H9 (cell line): ENCODE results near the gene FNIP1. TPM values are rescaled to one million over a fixed set of nuclear protein-coding genes. Genes with fewer than 3 reads are reported as not detected.

ENCODE experiments used
- DNase-seq: peaks from one replicate; pipeline ENCODE4 v3.0.0-alpha.2; 2017
- H2AFZ ChIP-seq: one replicate; pipeline ENCODE4 v1.6.1; 2013; ENCODE audit warnings: mild to moderate bottlenecking, low read length, control low read depth, moderate library complexity
- H2AK5ac ChIP-seq: 2 replicates; pipeline ENCODE4 v1.6.1; 2013; ENCODE audit warnings: low read length, control low read depth, mixed read lengths; ENCODE audit not compliant: insufficient read length
- H2BK120ac ChIP-seq: one replicate; pipeline ENCODE4 v1.6.1; 2013; ENCODE audit warnings: low read depth, mild to moderate bottlenecking, low read length, control low read depth, inconsistent platforms; ENCODE audit not compliant: poor library complexity, severe bottlenecking
- H2BK12ac ChIP-seq: 2 replicates; pipeline ENCODE4 v1.6.1; 2013; ENCODE audit warnings: low read length, control low read depth, mixed read lengths, low read depth; ENCODE audit not compliant: insufficient read length
- H2BK15ac ChIP-seq: 2 replicates; pipeline ENCODE4 v1.6.1; 2013; ENCODE audit warnings: low read depth, low read length, control low read depth
- H2BK20ac ChIP-seq: one replicate; pipeline ENCODE4 v1.6.1; 2013; ENCODE audit warnings: low read depth, mild to moderate bottlenecking, low read length, control low read depth, inconsistent platforms; ENCODE audit not compliant: poor library complexity, severe bottlenecking
- H2BK5ac ChIP-seq: 2 replicates; pipeline ENCODE4 v1.6.1; 2013; ENCODE audit warnings: low read length, control low read depth, mixed read lengths; ENCODE audit not compliant: insufficient read length
- H3K14ac ChIP-seq: 2 replicates; pipeline ENCODE4 v1.6.1; 2013; ENCODE audit warnings: low read length, control low read depth; ENCODE audit not compliant: insufficient read depth
- H3K18ac ChIP-seq: 2 replicates; pipeline ENCODE4 v1.6.1; 2013; ENCODE audit warnings: low read depth, mild to moderate bottlenecking, mixed read lengths, low read length, control low read depth; ENCODE audit not compliant: insufficient read length
- H3K23ac ChIP-seq: 2 replicates; pipeline ENCODE4 v1.6.1; 2013; ENCODE audit warnings: low read length, control low read depth, mixed read lengths, low read depth; ENCODE audit not compliant: insufficient read length
- H3K23me2 ChIP-seq: 2 replicates; pipeline ENCODE4 v1.6.1; 2013; ENCODE audit warnings: low read depth, mild to moderate bottlenecking, mixed read lengths, low read length, control low read depth; ENCODE audit not compliant: insufficient read length, poor library complexity, severe bottlenecking
- H3K27ac ChIP-seq: 2 replicates; pipeline ENCODE4 v1.5.1; 2013; ENCODE audit warnings: low read length, control low read depth, mixed read lengths, low read depth; ENCODE audit not compliant: insufficient read length
- H3K27me3 ChIP-seq: 2 replicates; pipeline ENCODE4 v1.6.1; 2013; ENCODE audit warnings: low read length, control low read depth, inconsistent platforms; ENCODE audit not compliant: insufficient read depth
- H3K4ac ChIP-seq: 2 replicates; pipeline ENCODE4 v1.6.1; 2013; ENCODE audit warnings: low read depth, mild to moderate bottlenecking, control low read depth, inconsistent platforms, low read length, moderate library complexity
- H3K4me1 ChIP-seq: 2 replicates; pipeline ENCODE4 v1.6.1; 2013; ENCODE audit warnings: low read length, control low read depth, inconsistent platforms; ENCODE audit not compliant: insufficient read depth
- H3K4me2 ChIP-seq: 2 replicates; pipeline ENCODE4 v1.6.1; 2013; ENCODE audit warnings: low read length, control low read depth, mixed read lengths; ENCODE audit not compliant: insufficient read length, insufficient read depth
- H3K56ac ChIP-seq: 2 replicates; pipeline ENCODE4 v1.6.1; 2013; ENCODE audit warnings: low read depth, mild to moderate bottlenecking, mixed read lengths, low read length, control low read depth; ENCODE audit not compliant: insufficient read length
- H3K79me1 ChIP-seq: 2 replicates; pipeline ENCODE4 v1.6.1; 2013; ENCODE audit warnings: low read depth, mild to moderate bottlenecking, moderate library complexity, low read length, control low read depth, inconsistent platforms; ENCODE audit not compliant: insufficient read depth, poor library complexity, severe bottlenecking
- H3K79me2 ChIP-seq: 2 replicates; pipeline ENCODE4 v1.6.1; 2013; ENCODE audit warnings: low read length, control low read depth, inconsistent platforms; ENCODE audit not compliant: insufficient read depth
- H3K9ac ChIP-seq: 2 replicates; pipeline ENCODE4 v1.6.1; 2013; ENCODE audit warnings: low read length, control low read depth, mixed read lengths; ENCODE audit not compliant: insufficient read length; ENCODE audit errors: extremely low read depth
- H3K9me3 ChIP-seq: one replicate; pipeline ENCODE4 v1.6.1; 2013; ENCODE audit warnings: low read depth, low read length, inconsistent platforms; ENCODE audit not compliant: control insufficient read depth
- H3T11ph ChIP-seq: one replicate; pipeline ENCODE4 v1.6.1; 2013; ENCODE audit warnings: mild to moderate bottlenecking, low read length, control low read depth, inconsistent platforms
- H4K20me1 ChIP-seq: one replicate; pipeline ENCODE4 v1.6.1; 2013; ENCODE audit not compliant: control insufficient read depth, insufficient read length, insufficient read depth
- H4K5ac ChIP-seq: 2 replicates; pipeline ENCODE4 v1.6.1; 2013; ENCODE audit warnings: low read depth, mild to moderate bottlenecking, mixed read lengths, low read length, control low read depth; ENCODE audit not compliant: insufficient read length
- H4K8ac ChIP-seq: replicated peaks from 2 replicates; pipeline ENCODE4 v1.6.1; 2013; ENCODE audit warnings: low read length, control low read depth, mixed read lengths, low read depth; ENCODE audit not compliant: insufficient read length
- H4K91ac ChIP-seq: 2 replicates; pipeline ENCODE4 v1.6.1; 2013; ENCODE audit warnings: low read depth, mild to moderate bottlenecking, moderate library complexity, mixed read lengths, low read length, control low read depth; ENCODE audit not compliant: insufficient read length
- H3K27ac Mint-ChIP-seq, 3 experiments: 2 replicates in 2 of 3; 3 replicates in 1 of 3; pipeline ENCODE4 v1.8.0; 2020 to 2021; ENCODE audit warnings: mixed read lengths in 3 of 3, mild to moderate bottlenecking in 1 of 3, moderate library complexity in 1 of 3
- H3K27me3 Mint-ChIP-seq: 2 replicates; pipeline ENCODE4 v1.8.0; 2021; ENCODE audit warnings: low read depth, mild to moderate bottlenecking, moderate library complexity, mixed read lengths
- H3K36me3 Mint-ChIP-seq, 3 experiments: 2 replicates in 2 of 3; 3 replicates in 1 of 3; pipeline ENCODE4 v1.8.0; 2020 to 2021; ENCODE audit warnings: low read depth in 3 of 3, mixed read lengths in 3 of 3; ENCODE audit not compliant: insufficient read depth in 1 of 3
- H3K4me1 Mint-ChIP-seq, 2 experiments: 2 replicates each; pipeline ENCODE4 v1.8.0; 2020; ENCODE audit warnings: mixed read lengths in 2 of 2
- H3K4me3 Mint-ChIP-seq, 2 experiments: 2 replicates in 1 of 2; 3 replicates in 1 of 2; pipeline ENCODE4 v1.8.0; 2020 to 2021; ENCODE audit warnings: mild to moderate bottlenecking in 2 of 2, mixed read lengths in 2 of 2, moderate library complexity in 1 of 2
- H3K9me3 Mint-ChIP-seq, 2 experiments: 2 replicates in 1 of 2; 3 replicates in 1 of 2; pipeline ENCODE4 v1.8.0; 2020; ENCODE audit warnings: mild to moderate bottlenecking in 2 of 2, mixed read lengths in 2 of 2, moderate library complexity in 1 of 2
- WGBS: extraction: QIAGEN DNeasy Blood & Tissue Kit; methylation state at CpG from one replicate; pipeline ENCODE4 v1.1.7; 2013; ENCODE audit warnings: missing lambda C conversion rate, low lambda C conversion rate, mixed read lengths; ENCODE audit not compliant: insufficient read length; ENCODE audit errors: extremely low coverage; 5-methylcytosine and 5-hydroxymethylcytosine counted together
- total RNA-seq: library from RNA; stranded (reverse); gene quantifications from 2 replicates; pipeline ENCODE4 v1.2.1, GENCODE V29; 2021
- TF ChIP-seq, protein P1 (sequence below): fragments of 200-600 bp; sonication (generic); conservative IDR thresholded peaks from 3 replicates; pipeline ENCODE4 v1.8.0; 2021; ENCODE audit warnings: antibody characterized with exemption, mild to moderate bottlenecking

Gene FNIP1
- total RNA-seq, 1 experiment from 2014 or later, result 13.4 TPM

DNA sequence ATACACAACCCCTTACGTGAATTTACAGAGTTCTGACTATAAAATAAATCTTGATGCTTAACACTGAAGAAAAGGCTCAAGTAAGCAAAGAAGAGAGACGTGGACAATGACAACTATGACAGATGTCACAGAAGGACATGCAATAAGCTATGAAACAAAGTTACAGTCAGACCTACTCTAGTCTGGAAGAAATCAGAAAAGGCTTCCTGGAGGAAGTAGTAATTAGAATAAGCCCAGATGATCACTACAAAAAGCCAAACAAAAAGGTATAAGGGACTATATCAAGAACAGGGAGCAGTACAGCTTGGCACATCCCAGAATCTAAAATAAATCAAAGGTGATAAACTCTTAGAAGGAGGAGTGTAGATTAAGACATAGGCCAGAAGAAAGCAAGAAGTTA, 6.3 kb downstream of the FNIP1 start:
- TF ChIP-seq, protein P1, sequence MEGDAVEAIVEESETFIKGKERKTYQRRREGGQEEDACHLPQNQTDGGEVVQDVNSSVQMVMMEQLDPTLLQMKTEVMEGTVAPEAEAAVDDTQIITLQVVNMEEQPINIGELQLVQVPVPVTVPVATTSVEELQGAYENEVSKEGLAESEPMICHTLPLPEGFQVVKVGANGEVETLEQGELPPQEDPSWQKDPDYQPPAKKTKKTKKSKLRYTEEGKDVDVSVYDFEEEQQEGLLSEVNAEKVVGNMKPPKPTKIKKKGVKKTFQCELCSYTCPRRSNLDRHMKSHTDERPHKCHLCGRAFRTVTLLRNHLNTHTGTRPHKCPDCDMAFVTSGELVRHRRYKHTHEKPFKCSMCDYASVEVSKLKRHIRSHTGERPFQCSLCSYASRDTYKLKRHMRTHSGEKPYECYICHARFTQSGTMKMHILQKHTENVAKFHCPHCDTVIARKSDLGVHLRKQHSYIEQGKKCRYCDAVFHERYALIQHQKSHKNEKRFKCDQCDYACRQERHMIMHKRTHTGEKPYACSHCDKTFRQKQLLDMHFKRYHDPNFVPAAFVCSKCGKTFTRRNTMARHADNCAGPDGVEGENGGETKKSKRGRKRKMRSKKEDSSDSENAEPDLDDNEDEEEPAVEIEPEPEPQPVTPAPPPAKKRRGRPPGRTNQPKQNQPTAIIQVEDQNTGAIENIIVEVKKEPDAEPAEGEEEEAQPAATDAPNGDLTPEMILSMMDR, result no peak
- H3K9me3 Mint-ChIP-seq, result no peaks in the 10 kb centered on the region
- Histone ChIP-seq H2AFZ (no peak overlapping the region), H3K9ac (no peak overlapping the region), H3K18ac (no peak overlapping the region), H4K20me1 (no peaks in the 10 kb centered on the region), H3K23ac (no peak overlapping the region), H2BK5ac (no peak overlapping the region), H4K5ac (no peak overlapping the region), H2BK15ac (no peak overlapping the region), H3K14ac (no peak overlapping the region), H3K27ac (no peak overlapping the region), H3K23me2 (no peaks in the 10 kb centered on the region), H4K91ac (no peak overlapping the region), H2BK20ac (no peak overlapping the region), H3K4me1 (no peaks in the 10 kb centered on the region), H3K4me2 (no peak overlapping the region), H4K8ac (no peak overlapping the region), H2BK120ac (no peak overlapping the region), H3K79me1 (peaks cover 11% of the 10 kb centered on the region), H3T11ph (no peak overlapping the region), H2BK12ac (no peak overlapping the region), H3K4ac (no peak overlapping the region), H3K79me2 (peaks cover 6% of the 10 kb centered on the region; the same call in 1 of the 2 replicates), H3K56ac (no peak overlapping the region), H3K27me3 (no peaks in the 10 kb centered on the region), H2AK5ac (no peak overlapping the region), H3K9me3 (no peaks in the 10 kb centered on the region)
- no CpG with 5 or more reads among the region's 2 CpGs for WGBS
- no peak overlapping the region for H3K27ac Mint-ChIP-seq
- peaks cover 5 to 10% of the 10 kb centered on the region in 2 experiments for H3K4me1 Mint-ChIP-seq
- peaks cover 0 to 4% (median 0%) of the 10 kb centered on the region in 3 experiments; a peak in 1 of 7 replicates for H3K36me3 Mint-ChIP-seq
- 0 out of 2 replicates have a peak, but pooled peaks cover 4% of the 10 kb centered on the region for H3K27me3 Mint-ChIP-seq
- no peak overlapping the region for H3K4me3 Mint-ChIP-seq
- DNase-seq, result no peak
